Activated CD4-positive, alpha-beta T cell treated with anti-CD3 and anti-CD28 coated beads for 4 hours (primary cell): ENCODE results near the gene PYGO2.
A peak's percentile ranks its signal among the peaks of the same experiment; 100 is the strongest.
"Not testable (repeated sequence)": the region's sequence is repeated elsewhere in the genome, so short reads cannot be mapped to it uniquely, and the experiment has no call there.

Experiments used
- DNase-seq, 2 donors: peaks; one replicate each; pipeline ENCODE4 v3.0.0-alpha.2; 2020

The PYGO2 gene

GRCh38 chr1:154940213-154940560, 21.4 kb downstream of the PYGO2 start:
- no peak for DNase-seq

GRCh38 chr1:154938604-154939399, 22.8 kb downstream of the PYGO2 start:
- no peak for DNase-seq

- no peak for DNase-seq
These were observed 23.6 kb downstream of the PYGO2 start for GRCh38 chr1:154937988-154938386.

GRCh38 chr1:154937085-154937987, 24.2 kb downstream of the PYGO2 start:
- peak; percentile 89 to 91 for DNase-seq

GRCh38 chr1:154936555-154937084, 25.0 kb downstream of the PYGO2 start, which contains the start of gene PMVK:
Gene PMVK, minus strand, starts transcription at chr1:154936719. Its CDS starts 34 bp downstream, at chr1:154936685.
- peak; percentile 95 to 97 for DNase-seq

GRCh38 chr1:154935749-154936554, 25.6 kb downstream of the PYGO2 start:
- no peak for DNase-seq

GRCh38 chr1:154934358-154934948, 27.1 kb downstream of the PYGO2 start:
- DNase-seq = no peak

GRCh38 chr1:154931940-154932487, 29.6 kb downstream of the PYGO2 start:
- no peak for DNase-seq

GRCh38 chr1:154926201-154926600, 35.4 kb downstream of the PYGO2 start:
- no peak for DNase-seq

GRCh38 chr1:154925335-154926170, 36.0 kb downstream of the PYGO2 start:
- no peak for DNase-seq

- DNase-seq = no peak
These were observed 37.9 kb downstream of the PYGO2 start for GRCh38 chr1:154923695-154924094.

- no peak for DNase-seq
These were observed 48.3 kb downstream of the PYGO2 start for GRCh38 chr1:154913273-154913672.

GRCh38 chr1:154912755-154913154, 48.8 kb downstream of the PYGO2 start:
- DNase-seq = no peak

- no peak for DNase-seq
These were observed 49.7 kb downstream of the PYGO2 start for GRCh38 chr1:154911691-154912550.

GRCh38 chr1:154910851-154911250, 50.7 kb downstream of the PYGO2 start:
- DNase-seq = no peak

- DNase-seq = no peak
These were observed 52.6 kb downstream of the PYGO2 start for GRCh38 chr1:154908937-154909336.

- not testable (repeated sequence) for DNase-seq
These were observed 53.5 kb downstream of the PYGO2 start for GRCh38 chr1:154908129-154908528.
